ELF-1 (cell line): ENCODE results near the gene MAP1B.

Experiments used
- DNase-seq: peaks from one replicate; pipeline ENCODE4 v3.0.0-alpha.2; 2016; ENCODE audit warnings: low read depth, low spot score

Gene MAP1B

DNA sequence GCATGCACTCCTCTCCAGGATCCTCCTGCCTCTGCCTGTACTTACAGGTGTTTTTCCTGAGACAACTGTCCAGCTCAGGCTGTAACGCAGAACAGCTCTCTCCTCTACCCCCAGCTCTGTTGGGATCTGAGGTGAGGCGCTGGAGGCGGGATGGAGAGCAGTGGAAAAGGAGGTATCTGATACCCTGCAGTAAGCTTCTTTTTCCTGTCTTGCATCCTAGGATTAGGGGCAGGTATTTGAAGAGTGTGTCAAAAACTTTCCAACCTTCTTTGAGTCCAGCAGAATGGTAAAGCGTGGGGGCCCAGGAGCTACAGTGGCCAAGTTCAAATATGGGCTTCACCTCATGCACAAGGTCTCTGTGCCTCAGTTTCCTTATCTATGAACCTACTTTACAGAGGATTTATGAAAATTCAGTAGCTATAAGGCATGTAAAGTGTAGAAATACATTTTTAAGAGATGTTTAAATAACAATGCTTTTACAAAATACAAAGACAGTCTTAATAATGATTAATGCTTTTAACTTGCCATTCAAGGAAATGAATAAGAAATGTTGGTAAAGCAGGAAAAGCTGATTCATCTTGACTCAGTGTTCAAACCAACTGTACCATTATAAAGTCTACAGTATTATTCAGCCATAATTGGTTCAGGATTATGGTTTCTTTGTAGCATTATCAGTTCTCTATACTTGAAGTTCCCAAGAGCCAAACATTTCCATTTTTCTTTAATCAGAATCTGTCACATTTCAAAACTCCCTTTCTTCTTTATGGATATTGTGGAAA, 26.1 kb downstream of the MAP1B start:
- no peak for DNase-seq

DNA sequence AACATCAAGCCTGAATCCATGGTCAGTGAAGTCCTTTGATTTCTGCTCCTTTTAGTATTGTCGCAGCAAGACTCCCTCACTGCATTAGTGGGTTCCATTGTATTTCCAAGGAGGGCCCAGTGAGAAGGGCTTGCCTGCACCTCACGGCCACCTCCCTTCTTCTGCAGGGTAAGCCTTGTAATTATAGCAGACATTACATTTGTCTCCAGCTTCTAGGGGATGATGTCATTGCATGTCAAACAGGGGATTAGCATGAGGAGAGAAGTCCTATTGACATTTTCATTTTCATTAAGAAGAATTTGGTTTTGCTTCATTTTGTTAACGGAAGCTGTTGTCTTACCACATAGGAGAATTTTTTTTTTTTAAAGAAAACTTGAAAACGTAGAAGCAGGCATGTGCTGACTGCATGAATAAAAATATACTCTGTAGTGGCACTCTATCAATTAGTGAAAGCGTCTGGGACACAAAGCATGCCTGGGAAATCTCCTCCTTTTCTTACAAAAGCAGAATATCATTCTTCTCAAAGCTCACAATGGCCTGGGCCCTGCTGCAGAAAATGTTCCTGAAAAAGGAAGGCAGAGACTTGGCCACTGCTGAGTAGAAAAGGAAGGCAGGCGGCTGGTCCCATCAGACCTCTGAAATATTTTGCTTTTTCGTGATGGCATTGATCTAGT, 27.1 kb downstream of the MAP1B start:
- no peak for DNase-seq

DNA sequence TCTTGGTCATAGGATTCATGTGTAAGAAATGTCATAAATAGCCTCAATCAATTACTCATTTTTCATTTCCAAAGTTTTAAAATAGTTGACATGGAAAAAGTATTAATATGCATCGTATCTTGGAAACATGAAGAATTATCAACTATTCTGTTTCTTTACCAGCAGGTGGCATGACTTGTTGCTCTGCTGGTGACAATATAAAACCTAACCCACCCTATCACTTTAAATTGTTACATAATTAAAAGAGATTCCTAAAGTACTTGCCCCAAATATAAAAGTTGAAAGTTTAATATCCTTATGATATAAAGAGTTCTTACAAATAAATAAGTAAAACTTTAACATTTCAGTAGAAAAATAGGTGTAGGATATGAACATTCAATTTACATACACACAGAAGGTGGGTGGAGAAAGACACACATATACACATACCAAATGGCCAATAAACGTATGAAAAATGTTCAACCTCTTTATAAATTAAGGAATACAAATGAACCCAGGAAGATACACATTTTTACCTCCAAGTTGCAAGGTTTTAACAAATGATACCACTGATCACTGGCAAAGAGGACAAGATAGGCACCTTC, 30.6 kb downstream of the MAP1B start:
- DNase-seq: no peak

GRCh38 chr5:72138943-72139521, 31.8 kb downstream of the MAP1B start:
- DNase-seq: no peak

- DNase-seq: no peak
These were observed 33.4 kb downstream of the MAP1B start for GRCh38 chr5:72140711-72141110.

GRCh38 chr5:72141440-72142355, 34.4 kb downstream of the MAP1B start:
- no peak for DNase-seq

GRCh38 chr5:72144762-72145161, 37.5 kb downstream of the MAP1B start:
- DNase-seq: no peak

- DNase-seq: no peak
These were observed 38.1 kb downstream of the MAP1B start for GRCh38 chr5:72145348-72145747.

GRCh38 chr5:72146056-72146455, 38.8 kb downstream of the MAP1B start:
- DNase-seq: no peak

DNA sequence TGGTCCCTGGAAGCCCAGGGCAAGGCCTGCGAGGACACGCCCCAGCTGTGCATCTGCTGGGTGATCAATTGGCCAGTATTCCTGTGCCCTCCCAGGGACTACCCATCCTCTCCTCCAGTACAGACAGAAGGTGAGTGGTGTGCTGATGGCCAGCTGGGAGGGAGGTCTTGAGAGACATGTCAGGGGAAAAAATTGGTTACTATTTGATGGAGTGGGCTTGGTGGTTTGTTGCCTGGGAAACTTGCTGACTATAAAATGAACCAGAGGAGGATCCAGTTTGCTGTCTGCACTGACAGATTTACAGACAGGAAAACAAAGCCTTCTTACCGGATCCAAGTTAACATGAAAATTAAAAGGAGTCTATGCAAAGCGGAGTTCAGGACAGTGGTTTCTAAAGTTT, 40.3 kb downstream of the MAP1B start:
- DNase-seq: no peak

DNA sequence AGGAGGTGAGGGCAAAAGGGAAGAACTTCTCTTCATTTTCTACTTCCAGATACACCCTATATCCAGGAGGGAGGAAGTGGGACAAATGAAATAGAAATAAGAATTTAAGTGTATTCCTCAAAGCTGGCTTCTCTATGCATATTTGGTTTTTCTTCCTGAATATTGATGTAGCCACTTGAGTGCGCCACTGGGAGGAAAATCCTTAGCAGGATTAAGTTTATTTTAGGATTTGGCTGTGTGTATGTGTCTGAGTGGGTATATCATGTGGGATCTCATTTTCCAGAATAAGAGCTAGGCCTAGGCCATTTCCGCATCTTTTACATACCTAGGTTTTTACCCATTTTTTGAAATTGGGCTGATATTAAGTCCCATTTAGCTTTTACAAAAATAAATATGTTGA, 42.5 kb downstream of the MAP1B start:
- DNase-seq: no peak

DNA sequence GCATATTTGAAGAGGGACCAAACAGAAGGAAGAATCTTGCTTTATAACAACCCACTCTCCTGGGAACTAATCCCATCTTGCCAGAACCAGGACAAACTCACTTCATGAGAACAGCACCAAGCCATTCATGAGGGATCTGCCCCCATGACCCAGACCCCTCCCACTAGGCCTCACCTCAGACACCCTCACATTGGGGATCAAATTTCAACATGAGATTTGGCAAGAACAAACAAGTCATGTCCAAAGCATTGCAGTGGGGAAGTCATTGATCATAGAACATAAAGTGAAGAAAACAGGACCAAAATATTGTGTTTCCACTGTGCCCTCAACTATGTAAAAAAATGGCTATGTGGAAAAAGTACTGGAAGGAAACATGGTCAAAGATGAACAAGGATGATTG, 43.9 kb downstream of the MAP1B start:
- no peak for DNase-seq

- DNase-seq: no peak
These were observed 44.4 kb downstream of the MAP1B start for GRCh38 chr5:72151646-72152045.

- DNase-seq: no peak
These were observed 45.3 kb downstream of the MAP1B start for GRCh38 chr5:72152545-72152944.

GRCh38 chr5:72153551-72153950, 46.3 kb downstream of the MAP1B start:
- DNase-seq: no peak

DNA sequence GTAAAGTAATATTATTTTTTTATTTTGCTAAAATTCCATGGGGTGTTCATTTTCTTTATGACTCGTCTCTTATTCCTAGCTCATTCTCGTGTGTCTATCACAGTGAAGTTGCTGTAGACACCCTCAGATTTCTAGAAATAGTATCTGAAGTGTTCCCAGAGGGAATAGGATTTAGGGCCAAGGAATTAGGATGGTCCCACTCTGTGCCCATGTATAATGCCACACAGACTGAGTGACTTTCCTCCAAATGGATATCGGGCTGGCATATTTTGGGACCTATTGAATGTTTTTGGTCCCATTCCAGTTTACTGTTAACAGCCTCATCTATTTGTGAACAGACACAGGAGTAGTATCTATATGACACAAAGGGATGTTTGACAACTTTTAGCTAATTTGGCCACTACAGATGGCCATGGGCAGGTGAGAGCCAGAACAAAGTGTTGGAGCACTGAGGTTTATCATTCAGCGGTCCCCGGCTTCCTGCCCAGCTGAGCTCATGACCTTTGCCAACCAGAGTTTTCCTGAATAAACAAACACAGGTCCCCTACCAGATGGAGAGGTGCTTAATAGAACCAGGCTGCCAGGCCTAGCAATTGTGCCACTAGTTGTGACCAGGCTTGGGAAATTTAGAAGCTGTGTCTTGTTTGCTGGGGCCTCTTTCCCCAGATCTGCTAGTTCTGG, 46.9 kb downstream of the MAP1B start:
- no peak for DNase-seq

DNA sequence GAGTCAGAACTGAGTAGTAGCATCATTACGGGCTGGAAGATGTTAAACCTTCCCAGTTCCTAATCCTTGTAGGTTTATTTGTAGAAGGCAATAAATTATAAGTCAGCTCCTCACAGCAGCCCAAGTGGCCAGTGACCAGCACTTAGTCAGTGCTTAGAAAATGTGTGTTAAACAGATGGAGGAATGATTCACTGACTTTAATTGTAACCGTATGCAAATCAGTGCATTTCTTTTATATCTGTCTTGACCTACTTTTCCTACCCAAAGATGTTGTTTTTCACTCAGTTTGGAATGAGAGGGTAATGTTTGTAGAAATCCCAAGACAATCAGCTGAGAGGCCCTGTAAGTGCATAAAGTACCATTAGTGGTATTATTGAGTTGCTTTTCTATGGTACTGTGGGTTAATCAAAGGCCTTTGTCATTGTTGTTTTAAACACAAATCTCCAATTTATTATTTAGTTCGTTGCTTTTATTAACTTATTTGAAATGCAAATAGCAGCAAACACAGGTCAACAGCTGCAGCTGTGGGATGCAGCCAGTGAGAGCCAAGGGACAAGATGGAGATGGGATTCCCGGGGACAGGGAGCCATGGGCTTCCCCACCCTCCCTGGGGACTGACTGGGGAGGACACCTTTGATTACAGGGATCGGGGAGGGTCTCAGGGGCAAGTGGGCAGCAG, 49.8 kb downstream of the MAP1B start:
- DNase-seq: no peak

- DNase-seq: no peak
These were observed 50.3 kb downstream of the MAP1B start for GRCh38 chr5:72157625-72157962.

GRCh38 chr5:72159501-72159911, 52.2 kb downstream of the MAP1B start:
- DNase-seq: no peak

GRCh38 chr5:72160329-72160728, 53.1 kb downstream of the MAP1B start:
- DNase-seq: no peak

DNA sequence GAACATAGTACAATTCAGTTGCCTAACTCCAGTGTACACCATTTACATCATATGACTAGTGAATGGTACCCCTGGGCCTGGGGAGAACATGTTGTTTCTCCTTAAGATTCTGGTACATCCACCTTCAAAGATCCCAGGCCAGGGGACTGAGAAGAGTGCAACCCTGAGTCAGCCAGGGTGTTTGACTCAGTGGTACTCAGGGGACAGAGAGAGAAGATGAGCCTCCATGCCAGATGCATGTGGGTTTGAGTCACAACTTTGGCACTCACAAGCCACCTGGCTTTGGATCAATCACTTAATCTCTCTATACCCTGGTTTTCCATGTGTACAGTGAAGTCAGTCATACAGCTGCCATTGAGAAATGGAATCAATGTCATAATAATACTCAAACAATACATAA, 53.7 kb downstream of the MAP1B start:
- DNase-seq: no peak
